ENCODE measurements around the gene PIK3C2G. TPM values are rescaled to one million over a fixed set of nuclear protein-coding genes. Genes with fewer than 3 reads are reported as not detected.

The PIK3C2G gene
- total and polyA plus RNA-seq, 10 of the 15 experiments (the other 5 are each of a cell fraction or from before 2014, with no cell fraction given) = not detected

- H3K4me2 ChIP-seq (ENCODE audit: control insufficient read depth, insufficient read depth) = no peak overlapping the region
- ChIA-PET SMC1A (ENCODE audit: uncharacterized antibody, unreplicated experiment) (interaction anchor here (1.0 kb wide), 1 partner anchor 13 kb away, joined by 3 read pairs; no protein-coding TSS in a partner anchor), CTCF (no interaction called here), POLR2A (no interaction called here), RAD21 (ENCODE audit: unreplicated experiment) (no interaction called here)
- no TSS peak for BruUV-seq (replicated peaks)
- DNase-seq (ENCODE audit: low read depth, low spot score) (no peak), FAIRE-seq (no peak), ATAC-seq (no peak)
- no peaks in the 10 kb centered on the region for H3K9me3 ChIP-seq (replicated peaks; ENCODE audit: control insufficient read depth, insufficient read depth, low read length)
- no peak overlapping the region for H3K9ac ChIP-seq (ENCODE audit: control insufficient read depth, insufficient read depth, low read length)
- H3K4me3 ChIP-seq = no peak overlapping the region
- no peaks in the 10 kb centered on the region for H4K20me1 ChIP-seq (ENCODE audit: control insufficient read depth, insufficient read depth)
- in situ Hi-C loops (cut with MboI) = no loop called here
- 1% methylated on average over 4 of the region's 4 CpGs for WGBS (ENCODE audit: insufficient coverage, insufficient replicate concordance, low lambda C conversion rate, missing lambda C conversion rate)
- no peak overlapping the region for H2AFZ ChIP-seq (ENCODE audit: control insufficient read depth, low read depth, low read length)
- no peaks in the 10 kb centered on the region for H3K36me3 ChIP-seq (ENCODE audit: control insufficient read depth in 2 of 2, insufficient read depth in 2 of 2, low read length in 1 of 2)
- H3K79me2 ChIP-seq (ENCODE audit: control insufficient read depth, insufficient read depth, low read length) = no peaks in the 10 kb centered on the region
- intact Hi-C loops (cut with micrococcal nuclease; ENCODE audit: unreplicated experiment) = no loop called here
- H3K27me3 ChIP-seq (replicated peaks in 1 of 2; ENCODE audit: control insufficient read depth in 2 of 2, insufficient read depth in 2 of 2, low read length in 1 of 2) = no peaks in the 10 kb centered on the region
- no peak overlapping the region for H3K27ac ChIP-seq (ENCODE audit: control insufficient read depth, insufficient read depth)
- TF ChIP-seq ATF7 (IDR thresholded peaks at IDR 0.05; ENCODE audit: low read depth) (no peak), MLLT1 (IDR thresholded peaks at IDR 0.05) (no peak), WRNIP1 (IDR thresholded peaks at IDR 0.05; ENCODE audit: borderline replicate concordance, low read depth, low read length) (no peak), RUNX3 (IDR thresholded peaks at IDR 0.05; ENCODE audit: low read length) (no peak), E2F8 (IDR thresholded peaks at IDR 0.05; ENCODE audit: low read depth, partially characterized antibody) (no peak), CBX5 (IDR thresholded peaks at IDR 0.05; ENCODE audit: low read depth) (no peak), NFIC (IDR thresholded peaks at IDR 0.05; ENCODE audit: low read depth, low read length) (no peak), ZBTB40 (IDR thresholded peaks at IDR 0.05; ENCODE audit: borderline replicate concordance) (no peak), HDGF (IDR thresholded peaks at IDR 0.05) (no peak)
- H3K4me1 ChIP-seq (ENCODE audit: control insufficient read depth, insufficient read depth, low read length) = no peaks in the 10 kb centered on the region
Measured at GRCh38 chr12:18655351-18655750, 394.0 kb downstream of the PIK3C2G start.

Data from GM12878 (cell line).